Activated CD8-positive, alpha-beta memory T cell treated with anti-CD3 and anti-CD28 coated beads for 36 hours (primary cell): ENCODE measurements around the gene LGALS1. TPM values are rescaled to one million over a fixed set of nuclear protein-coding genes. Genes with fewer than 3 reads are reported as not detected.

ENCODE experiments used
- CTCF ChIA-PET: fragments of 350-600 bp; sonication (Branson Sonifier 250); formaldehyde crosslinking; loops from one replicate; lab custom pipeline; 2021; ENCODE audit warnings: antibody characterized with exemption; lab: Charles Lee
- POLR2A ChIA-PET: fragments of 350-600 bp; sonication (Branson Sonifier 250); formaldehyde crosslinking; loops from one replicate; lab custom pipeline; 2021; ENCODE audit warnings: antibody characterized with exemption; lab: Charles Lee
- total RNA-seq, 2 experiments: library from RNA; stranded (reverse); gene quantifications; one replicate each; pipeline ENCODE4 v1.2.3, GENCODE V29; 2021

LGALS1 gene
- total RNA-seq, 2 experiments from 2014 or later: 278 to 297 TPM

DNA sequence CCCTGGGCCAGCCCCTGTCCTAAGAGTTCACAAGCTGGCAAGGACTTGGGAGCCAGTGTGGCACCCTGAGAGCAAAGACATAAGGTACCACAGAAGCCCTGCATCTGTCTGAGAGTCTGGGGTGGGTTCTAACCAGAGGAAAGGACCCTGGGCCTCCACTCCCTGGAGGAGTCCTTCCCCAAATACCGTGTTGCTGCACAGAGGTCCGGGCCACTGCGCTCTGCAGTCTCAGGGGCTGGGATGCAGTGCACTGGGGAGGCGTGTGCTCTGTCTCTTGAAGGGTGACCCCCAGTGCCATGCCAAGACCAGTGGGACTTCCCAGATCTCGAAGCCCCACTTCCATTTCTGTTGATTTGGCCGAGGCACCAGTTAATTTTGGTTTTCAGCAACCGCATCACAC is 40.3 kb upstream of the LGALS1 start:
- ChIA-PET POLR2A (interaction anchor here (0.6 kb wide), 1 partner anchor 17 kb away, joined by 4 read pairs; no protein-coding TSS in a partner anchor), CTCF (interaction anchor here (1.4 to 14.6 kb wide), 7 partner anchors 5 to 46 kb away, joined by 3 to 208 read pairs (median 7); partner anchors contain the start of genes GGA1, PDXP and SH3BP1)

DNA sequence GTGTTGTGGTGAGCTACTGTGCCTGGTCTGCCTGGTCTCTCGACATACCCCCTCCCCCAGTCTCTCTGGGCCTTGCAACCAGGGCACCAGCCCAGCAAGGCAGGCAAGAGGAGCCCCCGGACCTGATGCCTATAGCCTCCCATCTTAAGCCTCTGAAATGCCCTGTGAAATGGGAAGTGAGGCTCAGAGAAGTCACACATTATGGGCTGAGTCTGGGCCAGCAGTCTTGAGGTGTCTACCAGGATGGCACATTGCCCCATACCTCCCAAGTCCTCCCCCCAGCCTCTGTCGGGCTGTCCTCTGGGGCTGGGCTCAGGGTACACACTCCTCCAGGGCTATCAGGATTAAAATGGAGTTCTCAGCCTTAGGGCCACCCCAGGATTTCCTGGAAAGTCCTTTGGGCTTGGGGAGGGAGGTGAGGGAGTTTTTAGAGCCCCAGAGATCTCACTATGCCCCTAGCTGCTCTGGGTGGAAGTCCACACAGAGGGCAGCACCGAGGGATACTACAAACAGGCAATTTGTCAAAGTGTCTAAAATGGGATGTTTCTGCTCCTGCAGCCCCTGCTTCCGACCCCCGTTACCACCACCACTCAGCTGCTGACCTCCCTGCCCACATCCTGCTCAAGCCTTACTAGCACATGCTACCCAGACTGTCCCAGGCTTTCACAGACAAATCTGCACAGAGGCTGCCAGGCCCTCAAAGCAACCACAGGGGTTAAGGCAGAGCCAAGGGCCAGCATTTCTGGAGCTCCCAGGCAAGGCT is 39.1 kb upstream of the LGALS1 start:
- POLR2A ChIA-PET: interaction anchor here (1.2 to 1.8 kb wide), 2 partner anchors 9 to 22 kb away, joined by 3 to 6 read pairs; partner anchors contain the start of gene PDXP

DNA sequence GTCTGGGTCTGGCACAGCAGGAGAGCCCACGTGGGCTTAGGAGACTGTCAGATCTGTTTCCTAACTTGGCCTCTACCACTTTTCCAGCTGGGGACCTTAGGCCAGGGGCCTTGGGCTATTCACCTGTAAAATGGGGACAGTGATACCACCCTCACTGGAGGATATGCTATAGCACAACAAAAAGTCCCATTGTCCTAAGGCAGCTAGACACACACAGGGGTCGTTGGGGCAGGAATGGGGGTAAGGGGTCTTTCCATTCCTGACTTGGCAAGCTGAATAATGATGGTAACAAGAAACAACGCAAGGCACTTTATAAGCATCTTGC is 38.5 kb upstream of the LGALS1 start:
- CTCF ChIA-PET: interaction anchor here (0.9 to 13.4 kb wide), 5 partner anchors 9 to 181 kb away, joined by 3 to 239 read pairs (median 61); partner anchors contain the start of genes GGA1, LGALS1 and NOL12
- POLR2A ChIA-PET: interaction anchor here (1.2 to 1.8 kb wide), 2 partner anchors 9 to 21 kb away, joined by 3 to 6 read pairs; partner anchors contain the start of gene PDXP

More for the DNA sequence above, 39.1 kb upstream of the LGALS1 start:
- CTCF ChIA-PET: interaction anchor here (0.9 to 13.4 kb wide), 5 partner anchors 8 to 182 kb away, joined by 3 to 239 read pairs (median 61); partner anchors contain the start of genes GGA1, LGALS1 and NOL12

DNA sequence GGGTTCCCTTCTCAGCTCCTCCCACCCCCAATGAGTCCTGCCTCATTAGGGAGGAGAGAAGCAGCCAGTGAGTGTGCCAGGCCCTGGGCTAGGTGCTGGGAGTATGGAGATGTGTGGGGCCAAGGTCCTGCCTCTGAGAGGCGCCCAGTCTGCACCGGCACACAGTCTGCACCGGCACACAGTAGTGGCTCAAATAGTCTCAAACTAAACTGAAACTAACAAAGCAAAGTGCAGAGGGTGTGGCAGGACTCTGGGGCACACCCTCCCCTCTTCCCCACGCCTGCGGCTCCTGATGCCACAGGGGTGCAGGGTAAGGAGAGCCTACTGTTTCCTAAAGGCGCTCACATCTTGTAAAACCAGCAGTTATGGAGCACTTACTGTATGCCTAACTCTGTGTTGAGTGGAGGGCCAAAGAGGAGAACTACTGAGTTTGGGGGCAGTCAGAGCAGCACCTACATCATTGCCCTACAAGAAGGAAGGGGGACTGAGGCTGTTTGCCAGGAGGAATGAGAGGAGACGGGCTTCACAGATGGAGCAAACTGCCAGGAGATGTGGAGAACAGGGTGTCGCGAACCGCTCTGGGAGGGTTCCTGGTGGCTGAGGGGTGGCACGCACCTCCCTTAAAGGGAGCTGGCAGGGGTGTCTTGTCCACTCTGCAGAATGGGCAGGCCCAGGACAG is 36.9 kb upstream of the LGALS1 start:
- CTCF ChIA-PET: interaction anchor here (1.0 to 13.4 kb wide), 4 partner anchors 11 to 42 kb away, joined by 3 to 239 read pairs (median 134); partner anchors contain the start of genes GGA1, LGALS1 and NOL12
- POLR2A ChIA-PET: interaction anchor here (1.8 kb wide), 1 partner anchor 11 kb away, joined by 6 read pairs; no protein-coding TSS in a partner anchor

DNA sequence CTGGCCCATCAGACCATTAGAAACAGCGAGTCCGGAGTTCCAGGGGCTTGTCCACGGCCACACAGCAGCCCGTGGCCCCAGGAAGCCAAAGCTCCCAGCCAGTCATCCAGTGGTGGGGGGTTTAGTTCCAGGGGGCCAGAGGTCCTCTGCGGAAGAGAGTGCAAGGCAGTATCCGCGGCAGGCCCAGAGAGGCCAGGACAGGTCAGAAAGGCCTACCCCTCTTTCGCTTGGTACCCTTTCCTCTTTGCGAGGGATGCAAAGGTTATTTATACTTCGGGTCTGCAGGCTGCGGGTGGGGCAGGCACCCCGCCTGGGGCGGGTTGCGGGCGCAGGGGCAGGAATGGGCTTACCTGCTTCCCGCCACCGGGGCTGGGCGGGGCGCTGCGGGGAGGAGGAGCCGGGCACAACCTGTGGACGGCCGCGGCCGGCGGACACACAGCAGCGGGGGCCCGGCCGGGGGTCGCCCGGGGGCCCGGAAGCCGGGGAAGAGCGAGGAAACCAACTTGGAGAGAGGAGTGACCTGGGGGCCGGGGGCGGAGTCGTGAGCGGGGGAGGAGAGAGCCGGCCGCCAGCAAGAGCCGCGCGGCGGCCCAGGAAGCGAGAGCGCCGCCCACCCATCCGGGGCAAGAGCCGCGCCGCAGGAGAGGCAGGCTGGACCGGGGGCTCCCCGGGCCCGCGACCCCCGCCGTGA is 36.2 kb upstream of the LGALS1 start, which contains the start of gene SH3BP1:
TSS of gene SH3BP1 (plus strand) at position 600 of the 691 bp plus-strand sequence. CDS start 119 bp downstream, outside the sequence.
- CTCF ChIA-PET: interaction anchor here (1.0 to 13.4 kb wide), 5 partner anchors 11 to 41 kb away, joined by 3 to 239 read pairs (median 61); partner anchors contain the start of genes GGA1, LGALS1, NOL12 and PDXP
- POLR2A ChIA-PET: interaction anchor here (1.7 kb wide), 1 partner anchor 12 kb away, joined by 4 read pairs; no protein-coding TSS in a partner anchor

DNA sequence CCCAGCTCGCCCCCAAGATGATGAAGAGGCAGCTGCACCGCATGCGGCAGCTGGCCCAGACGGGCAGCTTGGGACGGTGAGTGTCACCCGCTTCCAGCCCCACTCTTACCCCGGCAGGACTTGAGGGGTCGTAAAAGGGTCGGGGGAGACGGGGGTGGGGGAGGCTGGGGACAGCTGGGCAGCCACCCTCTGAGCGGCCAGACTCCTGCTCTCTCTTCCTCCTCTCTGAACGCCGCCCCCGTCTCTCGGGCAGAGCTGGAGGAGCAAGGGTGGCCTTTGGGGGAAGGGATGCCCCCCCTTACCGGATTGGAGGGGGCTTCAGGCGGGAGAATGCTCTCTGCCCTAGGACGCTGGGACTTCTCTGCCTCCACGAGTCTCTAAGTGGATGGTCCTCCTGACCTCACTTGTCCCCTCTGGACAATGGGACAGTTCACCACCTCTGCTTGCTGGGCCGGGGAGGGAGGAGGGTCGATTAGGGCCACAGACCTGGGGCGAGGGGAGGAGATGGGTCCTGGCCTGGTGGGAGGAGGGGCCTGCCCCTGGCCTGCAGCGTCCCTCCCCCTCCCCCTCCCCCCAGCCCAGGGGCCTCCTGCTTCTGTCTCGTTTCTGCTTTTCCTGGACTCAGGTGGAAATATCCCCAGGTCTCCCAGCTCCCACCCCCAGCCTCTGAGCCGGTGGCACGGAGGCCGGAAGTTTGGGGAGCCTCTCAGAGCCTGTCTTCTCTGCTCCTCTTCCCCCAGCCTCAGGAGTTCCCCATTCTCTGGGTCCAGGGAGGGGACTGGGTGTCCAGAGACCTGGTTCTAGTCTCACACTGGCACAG is 35.5 kb upstream of the LGALS1 start:
- POLR2A ChIA-PET: interaction anchor here (0.7 to 1.7 kb wide), 3 partner anchors 12 to 46 kb away, joined by 4 read pairs; partner anchors contain the start of gene NOL12

DNA sequence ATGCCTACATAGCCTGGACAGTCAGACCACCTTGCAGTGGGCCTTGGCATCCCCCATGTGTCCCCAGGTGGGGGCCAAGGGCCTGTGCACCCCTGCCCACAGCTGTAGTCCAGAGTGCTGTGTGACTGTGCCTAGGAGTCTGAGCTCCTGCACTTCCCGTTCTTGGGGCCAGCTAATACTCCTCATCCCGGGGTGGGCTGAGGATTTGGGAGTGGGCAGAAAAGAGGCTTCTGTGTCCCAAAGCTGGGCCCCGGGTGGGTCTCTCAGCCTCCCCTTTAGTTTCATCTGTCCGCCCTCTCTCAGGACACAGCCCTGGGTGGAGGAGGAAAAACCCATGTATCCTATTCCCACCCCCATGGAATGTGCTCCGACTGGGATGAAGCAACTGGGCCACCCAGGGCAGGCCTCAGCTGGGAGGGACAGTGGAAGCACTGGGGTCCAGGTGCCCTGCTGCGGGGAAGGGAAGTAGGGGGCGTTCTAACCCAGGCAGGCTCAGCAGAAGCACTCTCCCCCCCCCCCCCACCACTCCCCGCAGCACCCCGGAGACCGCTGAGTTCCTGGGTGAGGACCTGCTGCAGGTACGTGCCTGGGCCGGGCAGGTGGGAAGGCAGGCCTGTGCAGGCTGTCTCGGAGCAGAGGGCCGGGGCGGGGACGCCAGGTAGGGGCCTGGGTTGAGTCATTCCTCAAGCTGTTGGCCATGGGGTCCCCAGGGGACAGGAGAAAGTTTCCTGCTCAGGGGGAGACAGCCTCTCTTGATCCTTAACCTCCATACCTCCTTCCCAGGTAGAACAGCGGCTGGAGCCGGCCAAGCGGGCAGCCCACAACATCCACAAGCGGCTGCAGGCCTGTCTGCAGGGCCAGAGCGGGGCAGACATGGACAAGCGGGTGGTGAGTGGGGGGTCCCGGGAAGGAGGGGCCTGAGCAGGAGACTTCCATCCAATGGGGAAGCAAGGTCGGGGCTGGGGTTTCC is 34.6 kb upstream of the LGALS1 start:
- CTCF ChIA-PET: interaction anchor here (1.5 to 13.4 kb wide), 6 partner anchors 13 to 39 kb away, joined by 5 to 239 read pairs (median 48); partner anchors contain the start of genes GGA1, LGALS1, NOL12 and PDXP

More for the DNA sequence above, 35.5 kb upstream of the LGALS1 start:
- CTCF ChIA-PET: interaction anchor here (1.0 to 13.4 kb wide), 5 partner anchors 12 to 40 kb away, joined by 3 to 239 read pairs (median 61); partner anchors contain the start of genes GGA1, LGALS1, NOL12 and PDXP

DNA sequence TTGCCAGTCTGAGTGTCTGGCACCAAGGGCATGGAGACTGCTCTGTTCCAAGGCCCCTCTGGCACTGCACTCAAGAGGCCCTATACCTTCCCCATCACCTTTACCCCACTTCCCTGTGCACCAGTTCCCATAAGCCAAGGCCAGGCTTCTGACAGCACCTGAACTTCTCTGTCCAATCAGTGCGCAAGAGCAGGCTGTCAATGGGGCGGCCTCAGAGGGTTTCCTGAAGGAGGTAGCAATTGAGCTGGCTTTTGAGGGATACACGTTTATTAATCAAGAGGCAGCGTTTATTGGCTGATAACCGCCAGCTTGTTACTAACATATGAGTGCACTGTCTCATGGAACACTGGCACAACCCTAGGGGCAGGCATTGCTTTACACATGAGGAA is 33.9 kb upstream of the LGALS1 start:
- ChIA-PET CTCF (interaction anchor here (2.3 to 13.4 kb wide), 6 partner anchors 14 to 49 kb away, joined by 6 to 239 read pairs (median 48); partner anchors contain the start of genes GGA1, LGALS1 and NOL12), POLR2A (interaction anchor here (0.8 to 3.5 kb wide), 4 partner anchors 9 to 38 kb away, joined by 3 to 17 read pairs (median 8); no protein-coding TSS in a partner anchor)

More for the DNA sequence above, 34.6 kb upstream of the LGALS1 start:
- POLR2A ChIA-PET: interaction anchor here (0.7 to 3.5 kb wide), 5 partner anchors 9 to 45 kb away, joined by 4 to 17 read pairs (median 4); partner anchors contain the start of gene NOL12

DNA sequence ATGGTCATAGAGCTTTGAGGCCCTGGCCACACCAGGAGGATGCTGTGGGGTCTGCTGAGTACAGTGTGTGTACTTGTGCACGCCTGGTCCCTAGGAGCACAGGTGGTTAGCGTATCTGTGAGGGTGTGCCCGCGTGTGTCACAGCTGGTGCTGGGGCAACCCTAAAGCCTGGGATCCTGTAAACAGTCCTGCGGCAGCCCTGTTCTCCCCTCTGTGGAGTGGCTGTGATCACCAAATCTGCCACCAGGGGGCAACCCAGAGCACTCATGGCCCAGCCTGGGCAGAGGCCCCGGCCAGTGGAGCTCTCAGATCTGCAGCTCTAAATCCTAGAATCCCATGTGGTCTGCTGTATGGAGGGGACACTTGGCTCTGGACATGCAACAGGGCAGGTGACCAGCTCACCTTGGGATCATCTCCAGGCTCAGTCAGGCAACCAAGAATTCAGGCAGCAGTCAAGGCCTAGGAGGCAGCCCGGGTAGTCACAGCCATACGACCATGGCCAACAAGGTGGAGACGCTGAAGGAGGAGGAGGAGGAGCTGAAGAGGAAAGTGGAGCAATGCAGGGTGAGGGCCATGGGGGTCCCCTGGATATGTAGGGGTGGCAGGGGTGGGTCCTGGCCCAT is 32.1 kb upstream of the LGALS1 start:
- ChIA-PET CTCF (interaction anchor here (1.0 to 13.4 kb wide), 17 partner anchors 10 to 159 kb away, joined by 3 to 239 read pairs (median 7); partner anchors contain the start of genes GGA1, LGALS1, NOL12 and PDXP), POLR2A (interaction anchor here (0.8 to 3.5 kb wide), 12 partner anchors 8 to 38 kb away, joined by 3 to 17 read pairs (median 6); partner anchors contain the start of genes LGALS1 and PDXP)

DNA sequence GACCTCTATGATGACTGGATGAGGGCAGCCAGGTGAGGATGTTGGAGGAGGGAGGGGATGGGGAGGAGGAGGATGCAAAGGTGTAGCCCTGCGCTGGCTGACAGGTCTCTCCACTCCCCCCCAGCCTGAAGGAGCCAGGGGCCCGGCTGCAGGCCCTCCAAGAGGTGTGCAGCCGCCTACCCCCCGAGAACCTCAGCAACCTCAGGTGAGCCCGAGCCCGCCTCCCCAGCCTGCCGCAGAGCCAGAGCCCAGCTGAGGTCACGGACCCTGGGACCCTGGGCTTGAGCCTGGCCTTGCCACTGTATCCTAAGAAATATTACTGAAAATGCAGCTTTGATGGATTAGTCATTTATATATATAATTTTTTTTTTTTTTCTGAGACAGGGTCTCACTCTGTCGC is 28.1 kb upstream of the LGALS1 start:
- POLR2A ChIA-PET: no interaction called here
- CTCF ChIA-PET: no interaction called here

DNA sequence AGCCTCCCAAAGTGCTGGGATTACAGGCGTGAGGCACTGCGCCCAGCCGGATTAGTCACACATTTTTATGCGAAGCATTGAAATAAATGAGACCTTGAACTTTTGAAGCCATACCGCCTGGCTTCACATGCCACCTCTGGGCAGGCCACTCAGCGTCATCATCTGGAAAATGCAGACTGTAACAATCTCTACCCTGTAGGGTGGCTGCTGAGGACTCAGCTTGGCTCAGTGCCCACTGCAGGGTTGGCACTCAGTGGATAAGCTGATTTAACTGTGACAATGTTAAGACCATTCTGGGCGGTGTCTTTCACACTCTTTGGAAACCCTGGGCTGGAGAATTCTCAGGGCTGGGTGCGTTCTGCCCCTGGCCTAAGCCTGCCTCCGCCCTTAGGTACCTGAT is 27.5 kb upstream of the LGALS1 start:
- ChIA-PET CTCF (interaction anchor here (1.3 to 1.6 kb wide), 2 partner anchors 23 to 34 kb away, joined by 3 to 4 read pairs; no protein-coding TSS in a partner anchor), POLR2A (interaction anchor here (0.6 kb wide), 1 partner anchor 16 kb away, joined by 4 read pairs; no protein-coding TSS in a partner anchor)

DNA sequence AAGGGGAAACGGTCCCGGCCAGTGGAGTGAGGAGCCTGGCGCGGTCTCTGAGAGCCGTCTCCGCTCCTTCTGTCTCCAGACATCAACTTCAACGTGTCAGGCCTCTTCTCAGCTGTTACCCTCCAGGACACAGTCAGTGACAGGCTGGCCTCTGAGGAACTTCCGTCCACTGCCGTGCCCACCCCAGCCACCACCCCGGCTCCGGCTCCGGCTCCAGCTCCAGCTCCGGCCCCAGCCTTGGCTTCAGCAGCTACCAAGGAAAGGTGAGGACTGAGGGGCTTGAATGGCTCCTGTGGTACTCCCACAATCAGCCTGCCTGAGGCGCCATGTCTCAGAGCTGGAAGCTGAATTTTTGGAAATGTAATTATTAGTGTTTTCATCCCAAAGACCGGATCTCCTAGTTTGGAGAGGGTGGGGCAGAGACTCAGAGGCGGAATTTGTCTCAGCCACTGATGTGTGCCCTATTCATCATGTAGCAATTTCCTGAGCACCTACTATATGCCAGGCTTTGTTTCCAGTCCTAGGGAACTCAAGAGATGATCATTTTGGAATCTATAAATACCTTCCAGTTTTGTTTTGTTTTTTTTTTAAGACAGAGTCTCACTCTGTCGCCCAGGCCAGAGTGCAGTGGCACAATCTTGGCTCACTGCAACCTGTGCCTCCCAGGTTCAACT is 24.8 kb upstream of the LGALS1 start:
- ChIA-PET POLR2A (interaction anchor here (0.5 to 1.5 kb wide), 2 partner anchors 8 to 54 kb away, joined by 7 read pairs; no protein-coding TSS in a partner anchor), CTCF (no interaction called here)

DNA sequence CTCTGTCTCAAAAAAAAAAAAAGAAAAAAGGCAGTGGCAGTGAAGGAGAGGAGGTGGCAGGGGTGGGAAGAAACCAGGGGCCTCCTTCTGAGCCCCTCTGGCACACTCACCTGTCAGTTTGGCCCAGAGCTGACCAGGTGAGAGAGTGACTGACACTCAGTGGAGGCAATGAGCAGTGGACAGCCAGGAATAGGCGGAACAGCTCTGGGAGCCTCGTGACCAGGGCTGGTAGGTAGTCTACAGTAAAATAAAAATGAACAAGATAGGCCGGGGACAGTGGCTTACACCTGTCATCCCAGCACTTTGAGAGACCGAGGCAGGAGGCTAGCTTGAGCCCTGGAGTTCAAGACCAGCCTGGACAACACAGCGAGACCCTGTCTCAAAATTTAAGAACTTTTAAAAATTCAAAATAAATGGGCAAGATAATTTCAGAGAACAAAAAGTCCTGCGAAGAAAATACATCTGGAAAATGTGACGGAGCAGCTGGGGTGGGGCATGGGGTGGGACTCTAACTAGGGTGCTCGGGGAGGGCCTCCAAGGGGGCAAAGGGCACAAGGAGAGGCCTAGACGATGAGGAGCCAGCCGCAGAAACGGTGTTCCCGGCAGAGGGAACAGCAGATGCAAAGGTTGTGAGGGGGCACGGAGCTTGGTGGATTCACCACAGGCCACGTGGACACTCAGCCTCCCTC is 20.7 kb upstream of the LGALS1 start:
- POLR2A ChIA-PET: interaction anchor here (3.1 kb wide), 1 partner anchor 12 kb away, joined by 17 read pairs; no protein-coding TSS in a partner anchor

DNA sequence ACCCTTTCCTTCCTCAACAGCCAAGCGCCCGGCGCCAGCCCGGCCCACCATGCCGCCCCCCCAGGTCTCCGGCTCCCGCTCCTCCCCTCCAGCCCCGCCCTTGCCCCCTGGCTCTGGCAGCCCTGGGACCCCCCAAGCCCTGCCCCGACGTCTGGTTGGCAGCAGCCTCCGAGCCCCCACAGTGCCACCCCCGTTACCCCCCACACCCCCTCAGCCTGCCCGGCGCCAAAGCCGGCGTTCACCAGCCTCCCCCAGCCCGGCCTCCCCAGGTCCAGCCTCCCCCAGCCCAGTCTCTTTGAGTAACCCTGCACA is 20.2 kb upstream of the LGALS1 start:
- ChIA-PET POLR2A (interaction anchor here (3.1 kb wide), 1 partner anchor 13 kb away, joined by 17 read pairs; no protein-coding TSS in a partner anchor), CTCF (interaction anchor here (0.9 to 1.1 kb wide), 2 partner anchors 12 to 31 kb away, joined by 4 to 6 read pairs; no protein-coding TSS in a partner anchor)

More for the DNA sequence above, 20.7 kb upstream of the LGALS1 start:
- CTCF ChIA-PET: interaction anchor here (0.9 to 1.1 kb wide), 2 partner anchors 12 to 31 kb away, joined by 4 to 6 read pairs; no protein-coding TSS in a partner anchor
